OCI-LY1 (cell line): ENCODE measurements around the gene MSANTD4.

ENCODE experiments used
- H2AFZ ChIP-seq: fragments of 200-600 bp; sonication (generic), shearing (Covaris generic); 2 replicates; pipeline ENCODE4 v1.6.0; 2014; ENCODE audit warnings: antibody characterized with exemption, mild to moderate bottlenecking, low read length
- H3F3A ChIP-seq: fragments of 200-600 bp; sonication (generic), shearing (Covaris generic); 2 replicates; pipeline ENCODE4 v1.6.0; 2014; ENCODE audit warnings: mild to moderate bottlenecking, antibody characterized with exemption, low read length, moderate library complexity; ENCODE audit not compliant: insufficient read depth
- H3K27ac ChIP-seq: fragments of 200-600 bp; sonication (generic); 2 replicates; pipeline ENCODE4 v1.5.1; 2014; ENCODE audit warnings: low read length, mixed run types, mild to moderate bottlenecking, low read depth; ENCODE audit not compliant: poor library complexity, severe bottlenecking
- H3K27me3 ChIP-seq: fragments of 200-600 bp; sonication (generic); 2 replicates; pipeline ENCODE4 v1.6.0; 2014; ENCODE audit warnings: antibody characterized with exemption, mild to moderate bottlenecking, low read length, moderate library complexity; ENCODE audit not compliant: insufficient read depth
- H3K36me3 ChIP-seq: fragments of 200-600 bp; sonication (generic); 2 replicates; pipeline ENCODE4 v1.6.1; 2014; ENCODE audit warnings: mild to moderate bottlenecking, antibody characterized with exemption, low read length, moderate library complexity, mixed read lengths; ENCODE audit not compliant: insufficient read depth
- H3K4me1 ChIP-seq: fragments of 200-600 bp; sonication (generic); 2 replicates; pipeline ENCODE4 v1.5.1; 2014; ENCODE audit warnings: mild to moderate bottlenecking, low read length, moderate library complexity; ENCODE audit not compliant: insufficient read depth, severe bottlenecking
- H3K4me2 ChIP-seq: fragments of 200-600 bp; sonication (generic), shearing (Covaris generic); 2 replicates; pipeline ENCODE4 v1.6.1; 2014; ENCODE audit warnings: low read length
- H3K4me3 ChIP-seq: fragments of 200-600 bp; sonication (generic); 2 replicates; pipeline ENCODE4 v1.5.1; 2014; ENCODE audit warnings: low read length, low read depth, mild to moderate bottlenecking, mixed read lengths; ENCODE audit not compliant: poor library complexity, severe bottlenecking
- H3K79me2 ChIP-seq: fragments of 200-600 bp; shearing (Covaris generic); 2 replicates; pipeline ENCODE4 v1.6.1; 2016; ENCODE audit warnings: mixed run types, low read length, mixed read lengths; ENCODE audit not compliant: insufficient read depth
- H3K9ac ChIP-seq: fragments of 200-600 bp; sonication (generic), shearing (Covaris generic); 2 replicates; pipeline ENCODE4 v1.6.1; 2014; ENCODE audit warnings: mild to moderate bottlenecking, low read length, mixed read lengths
- H3K9me2 ChIP-seq: fragments of 200-600 bp; sonication (generic), shearing (Covaris generic); 2 replicates; pipeline ENCODE4 v1.6.1; 2014; ENCODE audit warnings: low read depth, mild to moderate bottlenecking, low read length, mixed read lengths
- H3K9me3 ChIP-seq: fragments of 200-600 bp; shearing (Covaris generic); 2 replicates; pipeline ENCODE4 v1.6.1; 2014; ENCODE audit warnings: low read length, mixed read lengths
- H4K20me1 ChIP-seq: fragments of 200-600 bp; sonication (generic), shearing (Covaris generic); 2 replicates; pipeline ENCODE4 v1.6.0; 2016; ENCODE audit warnings: mild to moderate bottlenecking, low read length; ENCODE audit not compliant: insufficient read depth
- CTCF ChIP-seq: fragments of 200-600 bp; sonication (generic), shearing (Covaris generic); IDR thresholded peaks from 2 replicates; pipeline ENCODE4 v1.5.1; 2017; ENCODE audit warnings: mild to moderate bottlenecking, antibody characterized with exemption, low read length, moderate library complexity, mixed read lengths
- EZH2 ChIP-seq: fragments of 200-600 bp; sonication (generic), shearing (Covaris generic); IDR thresholded peaks from 2 replicates; pipeline ENCODE4 v1.8.0; 2017; ENCODE audit warnings: borderline replicate concordance, mixed run types, mild to moderate bottlenecking, antibody characterized with exemption, low read length, moderate library complexity, mixed read lengths

MSANTD4 gene

DNA sequence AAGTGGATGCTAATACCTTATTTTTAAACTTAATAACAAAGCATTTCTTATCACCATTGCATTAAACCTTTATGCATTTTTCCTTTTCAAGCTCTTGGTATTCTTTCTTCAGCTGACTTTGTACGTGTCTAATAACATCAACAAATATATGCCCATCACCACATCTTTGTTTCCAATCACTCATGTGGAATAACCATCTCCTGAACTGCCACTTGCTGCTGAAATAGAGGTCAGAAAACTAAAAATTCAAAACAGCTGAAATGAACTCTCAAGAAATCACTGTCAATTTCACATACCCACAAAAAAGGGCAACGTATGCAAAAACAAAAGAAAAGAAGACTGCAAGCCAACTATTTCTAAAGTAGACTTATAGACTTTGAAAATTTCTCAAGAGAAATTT lies 7.4 kb downstream of the MSANTD4 start:
- H3K4me1 ChIP-seq: peaks cover 28% of the 10 kb centered on the region
- no peak overlapping the region for H3K4me3 ChIP-seq
- H3K4me2 ChIP-seq: no peak overlapping the region
- no peaks in the 10 kb centered on the region for H3K9me3 ChIP-seq
- no peaks in the 10 kb centered on the region for H4K20me1 ChIP-seq
- no peak for TF ChIP-seq CTCF
- TF ChIP-seq EZH2: no peak
- no peak overlapping the region for H3K9ac ChIP-seq
- H3K9me2 ChIP-seq: no peaks in the 10 kb centered on the region
- no peaks in the 10 kb centered on the region for H3F3A ChIP-seq
- H3K36me3 ChIP-seq: peaks cover 64% of the 10 kb centered on the region
- no peaks in the 10 kb centered on the region for H3K27me3 ChIP-seq
- peaks cover 69% of the 10 kb centered on the region for H3K79me2 ChIP-seq
- no peak overlapping the region for H3K27ac ChIP-seq
- no peak overlapping the region for H2AFZ ChIP-seq

DNA sequence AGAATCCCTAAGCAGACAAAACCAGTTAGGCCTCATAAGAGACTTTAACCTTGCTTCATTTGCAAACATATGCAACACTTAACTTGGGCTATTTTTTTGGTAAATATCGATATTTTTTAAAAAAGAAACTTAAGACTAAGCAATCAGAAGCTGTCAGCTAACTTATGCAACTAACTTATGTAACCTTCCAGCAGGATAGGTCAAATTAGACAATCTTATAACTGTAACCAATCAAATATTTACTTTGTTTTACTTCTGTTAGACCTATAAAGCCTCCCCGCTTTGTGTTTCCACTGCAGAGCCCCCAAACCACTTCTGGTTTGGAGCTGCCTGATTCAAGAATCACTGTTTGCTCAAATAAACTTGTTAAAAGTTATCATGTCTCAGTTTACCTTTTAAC lies 8.0 kb downstream of the MSANTD4 start:
- peaks cover 68% of the 10 kb centered on the region for H3K79me2 ChIP-seq
- H3K27ac ChIP-seq: no peak overlapping the region
- H3K9me3 ChIP-seq: no peaks in the 10 kb centered on the region; the same call in 1 of the 2 replicates
- no peak overlapping the region for H2AFZ ChIP-seq
- no peaks in the 10 kb centered on the region for H3F3A ChIP-seq
- no peak overlapping the region for H3K4me3 ChIP-seq
- no peaks in the 10 kb centered on the region for H4K20me1 ChIP-seq
- H3K4me1 ChIP-seq: peaks cover 24% of the 10 kb centered on the region
- TF ChIP-seq EZH2 (no peak), CTCF (no peak)
- H3K36me3 ChIP-seq: peaks cover 64% of the 10 kb centered on the region
- H3K27me3 ChIP-seq: no peaks in the 10 kb centered on the region
- H3K9me2 ChIP-seq: no peaks in the 10 kb centered on the region
- H3K9ac ChIP-seq: no peak overlapping the region
- no peak overlapping the region for H3K4me2 ChIP-seq

GRCh38 chr11:106012744-106013143 lies 9.3 kb downstream of the MSANTD4 start:
- H4K20me1 ChIP-seq: no peaks in the 10 kb centered on the region
- H3K27ac ChIP-seq: no peak overlapping the region
- no peaks in the 10 kb centered on the region for H3K9me2 ChIP-seq
- H3K9ac ChIP-seq: no peak overlapping the region
- H3K4me2 ChIP-seq: no peak overlapping the region
- peaks cover 74% of the 10 kb centered on the region for H3K36me3 ChIP-seq
- H2AFZ ChIP-seq: no peak overlapping the region
- no peaks in the 10 kb centered on the region for H3K27me3 ChIP-seq
- TF ChIP-seq CTCF (no peak), EZH2 (no peak)
- H3K79me2 ChIP-seq: peaks cover 65% of the 10 kb centered on the region
- H3K4me1 ChIP-seq: peaks cover 18% of the 10 kb centered on the region
- H3K9me3 ChIP-seq: no peaks in the 10 kb centered on the region; the same call in 1 of the 2 replicates
- no peak overlapping the region for H3K4me3 ChIP-seq
- H3F3A ChIP-seq: no peaks in the 10 kb centered on the region
